WTC11 (cell line): ENCODE measurements around the gene CASP2.

Source experiments
- CREM ChIP-seq: sonication (generic); formaldehyde crosslinking; IDR thresholded peaks from 2 replicates; pipeline ENCODE4 v1.8.1; 2022; ENCODE audit warnings: mild to moderate bottlenecking, missing genetic modification reagents, moderate library complexity
- ELF4 ChIP-seq: sonication (generic); formaldehyde crosslinking; IDR thresholded peaks from 2 replicates; pipeline ENCODE4 v1.8.1; 2022; ENCODE audit warnings: low read depth, mild to moderate bottlenecking, moderate library complexity, missing genetic modification reagents
- ESRRA ChIP-seq: sonication (generic); formaldehyde crosslinking; IDR thresholded peaks from 2 replicates; pipeline ENCODE4 v1.8.1; 2022; ENCODE audit warnings: mild to moderate bottlenecking, missing genetic modification reagents, borderline replicate concordance
- MXD4 ChIP-seq: fragments of 250-450 bp; sonication (Bioruptor Pico); IDR thresholded peaks from 2 replicates; pipeline ENCODE4 v1.8.0; 2021; ENCODE audit warnings: mild to moderate bottlenecking, moderate library complexity, borderline replicate concordance
- MYBL2 ChIP-seq: sonication (generic); formaldehyde crosslinking; IDR thresholded peaks from 2 replicates; pipeline ENCODE4 v1.8.1; 2023; ENCODE audit warnings: mild to moderate bottlenecking, moderate library complexity, missing genetic modification reagents
- NFYB ChIP-seq: sonication (generic); formaldehyde crosslinking; conservative IDR thresholded peaks from 2 replicates; pipeline ENCODE4 v1.8.0; 2022; ENCODE audit warnings: low read depth, missing genetic modification reagents
- SOX15 ChIP-seq: fragments of 250-450 bp; sonication (Bioruptor Pico); IDR thresholded peaks from 2 replicates; pipeline ENCODE4 v1.9.0; 2021; ENCODE audit warnings: mild to moderate bottlenecking
- SP1 ChIP-seq: sonication (generic); formaldehyde crosslinking; conservative IDR thresholded peaks from 2 replicates; pipeline ENCODE4 v1.8.1; 2022; ENCODE audit warnings: missing genetic modification reagents
- TEAD4 ChIP-seq: sonication (generic); formaldehyde crosslinking; IDR thresholded peaks from 2 replicates; pipeline ENCODE4 v1.8.0; 2022; ENCODE audit warnings: mild to moderate bottlenecking, missing genetic modification reagents
- TF ChIP-seq, protein P1 (sequence below): sonication (generic); formaldehyde crosslinking; conservative IDR thresholded peaks from 2 replicates; pipeline ENCODE4 v1.8.1; 2023; ENCODE audit warnings: mild to moderate bottlenecking, low read depth, missing genetic modification reagents, moderate library complexity
- TF ChIP-seq, protein P2 (sequence below): sonication (generic); formaldehyde crosslinking; IDR thresholded peaks from 2 replicates; pipeline ENCODE4 v1.8.1; 2022; ENCODE audit warnings: mild to moderate bottlenecking, moderate library complexity, missing genetic modification reagents
- TF ChIP-seq, protein P3 (sequence below): fragments of 200-600 bp; IDR thresholded peaks from 2 replicates; pipeline ENCODE4 v1.8.0; 2022; ENCODE audit warnings: antibody characterized with exemption
- TF ChIP-seq, protein P4 (sequence below): sonication (generic); formaldehyde crosslinking; IDR thresholded peaks from 2 replicates; pipeline ENCODE4 v1.8.1; 2022; ENCODE audit warnings: low read depth, missing genetic modification reagents, borderline replicate concordance

DNA sequence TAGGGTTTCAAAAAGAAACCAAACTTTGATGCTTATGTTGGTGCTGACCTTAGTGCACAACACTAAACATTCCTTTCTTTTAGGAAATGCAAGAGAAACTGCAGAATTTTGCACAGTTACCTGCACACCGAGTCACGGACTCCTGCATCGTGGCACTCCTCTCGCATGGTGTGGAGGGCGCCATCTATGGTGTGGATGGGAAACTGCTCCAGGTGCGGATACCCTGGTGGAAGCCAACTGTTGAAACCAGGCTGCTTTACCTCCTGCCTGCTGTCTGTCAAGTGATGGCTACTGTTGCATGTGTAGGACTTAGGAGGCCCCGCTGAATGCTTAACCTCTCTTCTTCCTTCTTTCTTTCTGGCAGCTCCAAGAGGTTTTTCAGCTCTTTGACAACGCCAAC is 11.7 kb downstream of the CASP2 start:
- TF ChIP-seq ESRRA (CRISPR knock-in tag) (no peak), MXD4 (CRISPR knock-in tag) (no peak), MYBL2 (no peak), TEAD4 (CRISPR knock-in tag) (no peak), CREM (CRISPR knock-in tag) (no peak), NFYB (no peak), SP1 (CRISPR knock-in tag) (no peak), ELF4 (CRISPR knock-in tag) (no peak), SOX15 (no peak)
- TF ChIP-seq, protein P1, sequence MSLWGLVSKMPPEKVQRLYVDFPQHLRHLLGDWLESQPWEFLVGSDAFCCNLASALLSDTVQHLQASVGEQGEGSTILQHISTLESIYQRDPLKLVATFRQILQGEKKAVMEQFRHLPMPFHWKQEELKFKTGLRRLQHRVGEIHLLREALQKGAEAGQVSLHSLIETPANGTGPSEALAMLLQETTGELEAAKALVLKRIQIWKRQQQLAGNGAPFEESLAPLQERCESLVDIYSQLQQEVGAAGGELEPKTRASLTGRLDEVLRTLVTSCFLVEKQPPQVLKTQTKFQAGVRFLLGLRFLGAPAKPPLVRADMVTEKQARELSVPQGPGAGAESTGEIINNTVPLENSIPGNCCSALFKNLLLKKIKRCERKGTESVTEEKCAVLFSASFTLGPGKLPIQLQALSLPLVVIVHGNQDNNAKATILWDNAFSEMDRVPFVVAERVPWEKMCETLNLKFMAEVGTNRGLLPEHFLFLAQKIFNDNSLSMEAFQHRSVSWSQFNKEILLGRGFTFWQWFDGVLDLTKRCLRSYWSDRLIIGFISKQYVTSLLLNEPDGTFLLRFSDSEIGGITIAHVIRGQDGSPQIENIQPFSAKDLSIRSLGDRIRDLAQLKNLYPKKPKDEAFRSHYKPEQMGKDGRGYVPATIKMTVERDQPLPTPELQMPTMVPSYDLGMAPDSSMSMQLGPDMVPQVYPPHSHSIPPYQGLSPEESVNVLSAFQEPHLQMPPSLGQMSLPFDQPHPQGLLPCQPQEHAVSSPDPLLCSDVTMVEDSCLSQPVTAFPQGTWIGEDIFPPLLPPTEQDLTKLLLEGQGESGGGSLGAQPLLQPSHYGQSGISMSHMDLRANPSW (CRISPR knock-in tag): no peak
- TF ChIP-seq, protein P2, sequence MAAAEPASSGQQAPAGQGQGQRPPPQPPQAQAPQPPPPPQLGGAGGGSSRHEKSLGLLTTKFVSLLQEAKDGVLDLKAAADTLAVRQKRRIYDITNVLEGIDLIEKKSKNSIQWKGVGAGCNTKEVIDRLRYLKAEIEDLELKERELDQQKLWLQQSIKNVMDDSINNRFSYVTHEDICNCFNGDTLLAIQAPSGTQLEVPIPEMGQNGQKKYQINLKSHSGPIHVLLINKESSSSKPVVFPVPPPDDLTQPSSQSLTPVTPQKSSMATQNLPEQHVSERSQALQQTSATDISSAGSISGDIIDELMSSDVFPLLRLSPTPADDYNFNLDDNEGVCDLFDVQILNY: no peak
- TF ChIP-seq, protein P3, sequence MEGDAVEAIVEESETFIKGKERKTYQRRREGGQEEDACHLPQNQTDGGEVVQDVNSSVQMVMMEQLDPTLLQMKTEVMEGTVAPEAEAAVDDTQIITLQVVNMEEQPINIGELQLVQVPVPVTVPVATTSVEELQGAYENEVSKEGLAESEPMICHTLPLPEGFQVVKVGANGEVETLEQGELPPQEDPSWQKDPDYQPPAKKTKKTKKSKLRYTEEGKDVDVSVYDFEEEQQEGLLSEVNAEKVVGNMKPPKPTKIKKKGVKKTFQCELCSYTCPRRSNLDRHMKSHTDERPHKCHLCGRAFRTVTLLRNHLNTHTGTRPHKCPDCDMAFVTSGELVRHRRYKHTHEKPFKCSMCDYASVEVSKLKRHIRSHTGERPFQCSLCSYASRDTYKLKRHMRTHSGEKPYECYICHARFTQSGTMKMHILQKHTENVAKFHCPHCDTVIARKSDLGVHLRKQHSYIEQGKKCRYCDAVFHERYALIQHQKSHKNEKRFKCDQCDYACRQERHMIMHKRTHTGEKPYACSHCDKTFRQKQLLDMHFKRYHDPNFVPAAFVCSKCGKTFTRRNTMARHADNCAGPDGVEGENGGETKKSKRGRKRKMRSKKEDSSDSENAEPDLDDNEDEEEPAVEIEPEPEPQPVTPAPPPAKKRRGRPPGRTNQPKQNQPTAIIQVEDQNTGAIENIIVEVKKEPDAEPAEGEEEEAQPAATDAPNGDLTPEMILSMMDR: peak; percentile 62
- TF ChIP-seq, protein P4, sequence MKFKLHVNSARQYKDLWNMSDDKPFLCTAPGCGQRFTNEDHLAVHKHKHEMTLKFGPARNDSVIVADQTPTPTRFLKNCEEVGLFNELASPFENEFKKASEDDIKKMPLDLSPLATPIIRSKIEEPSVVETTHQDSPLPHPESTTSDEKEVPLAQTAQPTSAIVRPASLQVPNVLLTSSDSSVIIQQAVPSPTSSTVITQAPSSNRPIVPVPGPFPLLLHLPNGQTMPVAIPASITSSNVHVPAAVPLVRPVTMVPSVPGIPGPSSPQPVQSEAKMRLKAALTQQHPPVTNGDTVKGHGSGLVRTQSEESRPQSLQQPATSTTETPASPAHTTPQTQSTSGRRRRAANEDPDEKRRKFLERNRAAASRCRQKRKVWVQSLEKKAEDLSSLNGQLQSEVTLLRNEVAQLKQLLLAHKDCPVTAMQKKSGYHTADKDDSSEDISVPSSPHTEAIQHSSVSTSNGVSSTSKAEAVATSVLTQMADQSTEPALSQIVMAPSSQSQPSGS: no peak
